Neutrophil (primary cell): Measurements from ENCODE around the gene PTGDR.

ENCODE experiments used
- H3K27ac ChIP-seq: fragments of 200-600 bp; sonication (generic); 2 replicates; pipeline ENCODE4 v1.5.1; 2016; ENCODE audit warnings: mild to moderate bottlenecking, moderate library complexity
- H3K27me3 ChIP-seq: fragments of 200-600 bp; sonication (generic); 2 replicates; pipeline ENCODE4 v1.6.0; 2016; ENCODE audit warnings: mild to moderate bottlenecking
- H3K36me3 ChIP-seq: fragments of 200-600 bp; sonication (generic); 2 replicates; pipeline ENCODE4 v1.5.1; 2017
- H3K4me1 ChIP-seq, 2 experiments: fragments of 200-600 bp in 1 of 2; sonication (generic) in 1 of 2; 1 replicate in 1 of 2; 2 replicates in 1 of 2; pipeline versions ENCODE4 v1.5.1 to v1.6.1; 2013 to 2016; ENCODE audit warnings: low read depth in 1 of 2, low read length in 1 of 2, mild to moderate bottlenecking in 1 of 2, moderate library complexity in 1 of 2; ENCODE audit not compliant: control insufficient read depth in 1 of 2, insufficient read depth in 1 of 2
- H3K4me3 ChIP-seq, 2 experiments: fragments of 200-600 bp in 1 of 2; sonication (generic) in 1 of 2; 1 replicate in 1 of 2; 2 replicates in 1 of 2; pipeline ENCODE4 v1.5.1; 2013 to 2016; ENCODE audit warnings: low read depth in 1 of 2, low read length in 1 of 2, mild to moderate bottlenecking in 1 of 2, moderate library complexity in 1 of 2
- H3K9me3 ChIP-seq: fragments of 200-600 bp; sonication (generic); 2 replicates; pipeline ENCODE4 v1.5.1; 2016
- TF ChIP-seq, protein P1 (sequence below): fragments of 200-600 bp; sonication (generic); IDR thresholded peaks from 2 replicates; pipeline ENCODE4 v1.5.1; 2016; ENCODE audit warnings: antibody characterized with exemption

The PTGDR gene

DNA sequence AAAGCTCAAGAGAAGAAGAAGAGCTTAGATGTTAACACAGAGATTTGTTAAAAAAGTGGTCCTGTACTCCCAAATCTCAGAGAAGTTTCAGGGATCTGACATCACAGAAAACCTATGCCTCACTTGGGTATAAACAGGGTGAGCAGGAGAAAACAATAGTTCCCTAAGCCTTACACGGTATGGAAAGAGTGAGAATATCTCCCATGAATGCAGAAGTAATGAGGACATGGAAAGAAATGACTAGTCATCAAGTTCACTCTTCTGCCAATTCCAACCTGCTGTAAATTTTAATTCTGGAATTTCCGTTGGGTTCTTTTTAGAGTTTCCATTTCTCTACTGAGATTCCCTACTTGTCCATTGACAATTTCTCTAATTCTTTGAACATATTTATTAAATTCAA, 40.4 kb downstream of the PTGDR start:
- peak overlapping the region; percentile 59 for H3K27ac ChIP-seq

DNA sequence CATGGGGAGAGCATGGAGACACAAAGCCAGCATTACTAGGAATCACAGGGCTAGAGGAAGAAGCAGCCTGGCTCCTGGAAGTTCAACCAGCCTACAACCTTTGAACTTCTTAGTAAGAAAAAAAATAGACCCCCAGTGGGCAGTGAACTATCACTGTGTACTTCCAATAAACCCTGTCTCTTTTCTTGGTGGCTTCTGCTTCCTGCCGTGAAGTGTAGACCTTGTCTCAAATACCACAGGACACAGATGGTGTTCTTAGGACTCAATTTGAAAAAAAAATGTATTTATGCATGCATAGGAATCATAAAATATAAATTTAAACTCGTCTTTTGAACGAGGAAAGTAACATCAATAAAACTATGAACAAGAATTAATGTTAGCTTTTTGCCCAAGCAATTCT, 43.0 kb downstream of the PTGDR start:
- Histone ChIP-seq H3K27me3 (no peaks in the 10 kb centered on the region), H3K36me3 (no peaks in the 10 kb centered on the region), H3K27ac (peak overlapping the region; percentile 85), H3K4me1 (peaks cover 80 to 83% of the 10 kb centered on the region in 2 experiments), H3K9me3 (no peaks in the 10 kb centered on the region), H3K4me3 (no peak overlapping the region)
- TF ChIP-seq, protein P1, sequence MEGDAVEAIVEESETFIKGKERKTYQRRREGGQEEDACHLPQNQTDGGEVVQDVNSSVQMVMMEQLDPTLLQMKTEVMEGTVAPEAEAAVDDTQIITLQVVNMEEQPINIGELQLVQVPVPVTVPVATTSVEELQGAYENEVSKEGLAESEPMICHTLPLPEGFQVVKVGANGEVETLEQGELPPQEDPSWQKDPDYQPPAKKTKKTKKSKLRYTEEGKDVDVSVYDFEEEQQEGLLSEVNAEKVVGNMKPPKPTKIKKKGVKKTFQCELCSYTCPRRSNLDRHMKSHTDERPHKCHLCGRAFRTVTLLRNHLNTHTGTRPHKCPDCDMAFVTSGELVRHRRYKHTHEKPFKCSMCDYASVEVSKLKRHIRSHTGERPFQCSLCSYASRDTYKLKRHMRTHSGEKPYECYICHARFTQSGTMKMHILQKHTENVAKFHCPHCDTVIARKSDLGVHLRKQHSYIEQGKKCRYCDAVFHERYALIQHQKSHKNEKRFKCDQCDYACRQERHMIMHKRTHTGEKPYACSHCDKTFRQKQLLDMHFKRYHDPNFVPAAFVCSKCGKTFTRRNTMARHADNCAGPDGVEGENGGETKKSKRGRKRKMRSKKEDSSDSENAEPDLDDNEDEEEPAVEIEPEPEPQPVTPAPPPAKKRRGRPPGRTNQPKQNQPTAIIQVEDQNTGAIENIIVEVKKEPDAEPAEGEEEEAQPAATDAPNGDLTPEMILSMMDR, result no peak

More for the DNA sequence above, 40.4 kb downstream of the PTGDR start:
- no peaks in the 10 kb centered on the region for H3K36me3 ChIP-seq
- TF ChIP-seq, protein P1, result no peak
- H3K27me3 ChIP-seq, result no peaks in the 10 kb centered on the region
- H3K4me3 ChIP-seq, result no peak overlapping the region
- H3K9me3 ChIP-seq, result no peaks in the 10 kb centered on the region
- H3K4me1 ChIP-seq, result peaks cover 74 to 77% of the 10 kb centered on the region in 2 experiments

DNA sequence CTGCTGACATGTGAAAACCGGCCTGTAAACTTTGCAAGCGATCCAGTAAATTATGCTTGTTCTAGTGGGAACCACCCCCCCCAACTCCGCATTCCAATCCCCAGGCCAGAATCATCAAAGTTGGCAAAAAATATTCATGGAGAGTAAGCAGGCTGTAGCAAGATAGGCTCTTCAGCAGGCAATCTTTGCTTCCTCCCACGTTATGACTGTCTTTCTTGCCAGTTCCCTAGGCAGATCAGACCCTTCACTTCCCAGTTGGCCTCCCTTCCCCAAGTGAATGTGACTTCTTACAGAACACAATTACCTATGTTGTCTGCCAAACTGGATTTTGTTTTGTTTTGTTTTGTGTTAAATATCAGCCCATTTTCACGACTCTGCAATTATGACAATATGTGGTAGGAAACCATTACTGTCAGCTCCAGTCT, 45.4 kb downstream of the PTGDR start:
- Histone ChIP-seq H3K27me3 (no peaks in the 10 kb centered on the region), H3K4me1 (peaks cover 94 to 96% of the 10 kb centered on the region in 2 experiments), H3K36me3 (no peaks in the 10 kb centered on the region), H3K4me3 (peak overlapping the region; percentile 65 to 73), H3K27ac (peak overlapping the region; percentile 85), H3K9me3 (no peaks in the 10 kb centered on the region)
- TF ChIP-seq, protein P1, result no peak

DNA sequence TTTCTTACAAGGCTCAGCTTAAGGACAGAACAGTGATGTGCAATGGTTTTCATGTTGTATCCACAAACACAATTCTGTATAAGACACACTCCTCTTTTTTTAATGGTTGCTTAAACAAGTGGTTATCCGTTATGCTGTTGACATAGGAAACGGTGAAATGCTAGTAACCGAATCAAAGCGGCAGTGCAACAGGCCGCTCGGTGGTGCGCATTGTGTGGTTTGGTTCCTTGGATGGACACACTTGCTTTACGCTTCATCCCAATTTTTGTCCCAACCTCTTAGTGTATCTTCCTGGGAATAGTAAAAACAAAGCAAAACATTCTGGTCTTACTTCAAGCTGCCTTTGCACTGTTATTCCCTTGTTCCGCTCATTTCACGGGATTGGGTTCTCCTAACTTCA, 46.0 kb downstream of the PTGDR start:
- Histone ChIP-seq H3K4me1 (peaks cover 90 to 96% of the 10 kb centered on the region in 2 experiments), H3K4me3 (peak overlapping the region; percentile 65 to 73), H3K27me3 (no peaks in the 10 kb centered on the region), H3K36me3 (no peaks in the 10 kb centered on the region), H3K9me3 (no peaks in the 10 kb centered on the region), H3K27ac (peak overlapping the region; percentile 85)
- TF ChIP-seq, protein P1, result no peak

DNA sequence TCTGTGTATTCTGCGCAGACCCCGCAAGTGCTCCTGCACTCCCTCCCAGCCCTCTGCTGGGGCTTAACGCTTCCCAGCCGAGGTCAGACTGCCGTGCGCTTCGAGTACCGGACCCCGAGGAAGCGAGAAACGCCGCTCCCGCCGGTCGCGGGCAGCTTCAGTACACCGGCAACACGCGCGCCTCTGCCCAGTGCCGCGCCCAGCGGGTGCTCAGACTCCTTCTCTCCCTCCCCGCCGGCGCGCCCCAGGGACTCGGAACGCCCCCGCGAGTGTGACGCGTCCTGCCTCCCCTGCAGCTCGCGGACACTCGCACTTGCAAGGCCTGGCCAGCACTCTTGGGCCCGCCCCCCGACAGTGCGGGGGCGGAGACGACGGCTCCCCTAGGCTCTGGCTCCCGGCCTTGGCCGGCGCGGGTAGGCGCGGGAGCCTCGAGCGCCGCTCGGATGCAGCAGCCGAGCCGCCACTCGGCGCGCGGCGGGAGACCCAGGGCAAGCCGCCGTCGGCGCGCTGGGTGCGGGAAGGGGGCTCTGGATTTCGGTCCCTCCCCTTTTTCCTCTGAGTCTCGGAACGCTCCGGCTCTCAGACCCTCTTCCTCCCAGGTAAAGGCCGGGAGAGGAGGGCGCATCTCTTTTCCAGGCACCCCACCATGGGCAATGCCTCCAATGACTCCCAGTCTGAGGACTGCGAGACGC, 46.6 kb downstream of the PTGDR start, which contains the start of gene PTGER2:
Gene PTGER2 (plus strand): TSS at position 410 of the 692 bp plus-strand sequence. CDS start 237 bp downstream, at position 647.
- Histone ChIP-seq H3K4me3 (peak within 1 kb of the TSS; percentile 65 to 73), H3K4me1 (peaks cover 88 to 96% of the 10 kb centered on the region in 2 experiments), H3K9me3 (no peaks in the 10 kb centered on the region), H3K27me3 (no peaks in the 10 kb centered on the region), H3K36me3 (no peaks in the 10 kb centered on the region), H3K27ac (peak within 1 kb of the TSS; percentile 85)
- TF ChIP-seq, protein P1, result no peak
